K562 (cell line): ENCODE measurements around the gene SLC39A11. TPM values are rescaled to one million over a fixed set of nuclear protein-coding genes. Genes with fewer than 3 reads are reported as not detected.

ENCODE experiments used
- ATAC-seq: fragments of 200-7000 bp; cut with Tn5 transposase; 3 replicates; pipeline ENCODE4 v1.9.1; 2020; ENCODE audit warnings: moderate library complexity
- BruUV-seq: library from RNA; stranded (reverse); fragments of 400-500 nt; replicated peaks from 2 replicates; lab custom pipeline; 2021; lab: Mats Ljungman, UMichigan
- CTCF ChIA-PET: fragments of 300-600 bp; formaldehyde crosslinking; extraction: SDS; loops from one replicate; lab custom pipeline; 2021; ENCODE audit warnings: low intra/inter-chr PET ratio; lab: Yijun Ruan, JAX
- POLR2A ChIA-PET: fragments of 300-600, 350-650 bp; sonication (Branson Sonifier 250); formaldehyde crosslinking; extraction: SDS; loops from one replicate; lab custom pipeline; 2021; ENCODE audit warnings: antibody characterized with exemption, inconsistent platforms; lab: Yijun Ruan, JAX
- DNase-seq, 4 experiments: peaks; one replicate each; pipeline versions ENCODE4 v3.0.0 to v3.0.0-alpha.2; 2011 to 2018; ENCODE audit warnings: low spot score in 3 of 4, mixed read lengths in 3 of 4; ENCODE audit errors: extremely low read depth in 1 of 4
- FAIRE-seq: peaks from 2 replicates; lab custom pipeline; 2011; peaks lifted over from hg19 to GRCh38; lab: Jason Lieb, UNC
- H2AFZ ChIP-seq: 2 replicates; pipeline ENCODE4 v1.6.0; 2011; ENCODE audit warnings: low read depth, low read length, control low read depth, inconsistent platforms
- H3K27ac ChIP-seq: fragments of 200-600 bp; 3 replicates; pipeline ENCODE4 v1.8.0; 2011; ENCODE audit warnings: low read depth, mild to moderate bottlenecking, control low read depth, inconsistent platforms, low read length, moderate library complexity, mixed read lengths; ENCODE audit errors: extremely low read depth
- H3K27me3 ChIP-seq, 2 experiments: fragments of 300-600 bp in 1 of 2; 2 replicates in 1 of 2; 3 replicates in 1 of 2; pipeline versions ENCODE4 v1.6.0 to v1.8.0; 2011; ENCODE audit warnings: inconsistent platforms in 2 of 2, low read length in 2 of 2, mild to moderate bottlenecking in 1 of 2, mixed read lengths in 1 of 2, moderate library complexity in 1 of 2; ENCODE audit not compliant: control insufficient read depth in 2 of 2, insufficient read depth in 2 of 2
- H3K36me3 ChIP-seq: fragments of 300-600 bp; 3 replicates; pipeline ENCODE4 v1.8.0; 2011; ENCODE audit warnings: mild to moderate bottlenecking, low read length, inconsistent platforms; ENCODE audit not compliant: control insufficient read depth, insufficient read depth
- H3K4me1 ChIP-seq, 2 experiments: fragments of 200-600 bp in 1 of 2; replicated peaks in 1 of 2; 2 replicates in 1 of 2; 3 replicates in 1 of 2; pipeline versions ENCODE4 v1.5.1 to v1.8.0; 2011; ENCODE audit warnings: inconsistent platforms in 2 of 2, low read length in 2 of 2, mild to moderate bottlenecking in 1 of 2, mixed read lengths in 1 of 2, moderate library complexity in 1 of 2; ENCODE audit not compliant: control insufficient read depth in 2 of 2, insufficient read depth in 2 of 2
- H3K4me2 ChIP-seq: 2 replicates; pipeline ENCODE4 v1.6.1; 2011; ENCODE audit warnings: low read length, control low read depth, inconsistent platforms, mixed read lengths; ENCODE audit not compliant: insufficient read depth
- H3K4me3 ChIP-seq: fragments of 200-600 bp; sonication (generic), shearing (Covaris generic); 2 replicates; pipeline ENCODE4 v1.5.1; 2016; ENCODE audit warnings: control low read depth, inconsistent platforms
- H3K79me2 ChIP-seq: fragments of 200-600 bp; 3 replicates; pipeline ENCODE4 v1.8.0; 2011; ENCODE audit warnings: low read length, inconsistent platforms; ENCODE audit not compliant: control insufficient read depth, insufficient read depth
- H3K9ac ChIP-seq, 2 experiments: 2 replicates each; pipeline versions ENCODE4 v1.6.0 to v1.6.1; 2011; ENCODE audit warnings: low read depth in 2 of 2, low read length in 2 of 2, control low read depth in 1 of 2, inconsistent platforms in 1 of 2, mild to moderate bottlenecking in 1 of 2, mixed read lengths in 1 of 2; ENCODE audit not compliant: insufficient read depth in 1 of 2
- H3K9me1 ChIP-seq: one replicate; pipeline ENCODE4 v1.6.0; 2011; ENCODE audit warnings: inconsistent platforms, mild to moderate bottlenecking, low read length, moderate library complexity; ENCODE audit not compliant: control insufficient read depth, insufficient read depth
- H3K9me3 ChIP-seq: replicated peaks from 2 replicates; pipeline ENCODE4 v1.5.1; 2011; ENCODE audit warnings: low read depth, low read length, inconsistent platforms; ENCODE audit not compliant: control insufficient read depth, insufficient read depth
- H4K20me1 ChIP-seq: replicated peaks from 2 replicates; pipeline ENCODE4 v1.6.1; 2011; ENCODE audit warnings: low read length, inconsistent platforms, mixed read lengths; ENCODE audit not compliant: control insufficient read depth, insufficient read depth
- SPI1 ChIP-seq: IDR thresholded peaks from 2 replicates; pipeline ENCODE4 v1.6.1; 2011; ENCODE audit warnings: low read depth, low read length, control low read depth, borderline replicate concordance
- ZFX ChIP-seq: sonication (generic); formaldehyde crosslinking; IDR thresholded peaks from 2 replicates; pipeline ENCODE4 v1.8.0; 2022; ENCODE audit warnings: mild to moderate bottlenecking, missing genetic modification reagents, moderate library complexity
- ZNF512 ChIP-seq: IDR thresholded peaks from 2 replicates; pipeline ENCODE4 v1.6.1; 2016; ENCODE audit warnings: missing genetic modification characterization, missing compliant biosample characterization
- ZZZ3 ChIP-seq: fragments of 450-650 bp; IDR thresholded peaks from 2 replicates; pipeline ENCODE4 v1.6.1; 2016; ENCODE audit warnings: antibody characterized with exemption, mild to moderate bottlenecking, moderate library complexity
- WGBS: fragments of 100-300 bp; shearing (Covaris generic); methylation state at CpG from one replicate; pipeline ENCODE4 v1.1.6; 2016; ENCODE audit warnings: low coverage, mixed read lengths; ENCODE audit not compliant: insufficient coverage; ENCODE audit errors: missing lambda C conversion rate; 5-methylcytosine and 5-hydroxymethylcytosine counted together
- in situ Hi-C: fragments of 300-500 bp; cut with MboI; formaldehyde crosslinking; loops from 4 replicates; pipeline ENCODE4 v1.15.0; 2018; ENCODE audit warnings: inconsistent platforms, mixed read lengths
- intact Hi-C: fragments of 100-400 bp; cut with micrococcal nuclease; formaldehyde crosslinking; loops from 2 replicates; pipeline ENCODE4 v1.14.2; 2022
- polyA plus RNA-seq, 8 experiments: library from polyadenylated mRNA; depleted of rRNA in 4 of 8; stranded (reverse) in 5 of 8; unstranded in 3 of 8; fragments of >200 nt; fragmentation: Nextera tagmentation in 2 of 8; fragmentation: Illumina TruSeq in 1 of 8; extraction: Ambion mirVana in 2 of 8; extraction: Trizol in 1 of 8; gene quantifications; 2 replicates each; pipeline versions ENCODE4 v1.2.1 to v1.2.3, GENCODE V29; 2011 to 2014; ENCODE audit warnings: inconsistent platforms in 1 of 8, missing spikeins in 1 of 8
- total RNA-seq, 7 experiments: library from RNA; depleted of rRNA in 6 of 7; stranded (reverse); fragments of >200 nt in 6 of 7; fragmentation: Illumina TruSeq in 2 of 7; extraction: Trizol in 2 of 7; gene quantifications; 2 replicates each; pipeline versions ENCODE4 v1.2.1 to v1.2.3, GENCODE V29; 2011 to 2021; ENCODE audit warnings: low replicate concordance in 1 of 7
- TF ChIP-seq, protein P1 (sequence below): fragments of 450-650 bp; formaldehyde crosslinking; IDR thresholded peaks from 2 replicates; pipeline ENCODE4 v1.4.0; 2020; ENCODE audit warnings: mild to moderate bottlenecking, moderate library complexity
- TF ChIP-seq, protein P2 (sequence below): sonication (generic); formaldehyde crosslinking; IDR thresholded peaks from 2 replicates; pipeline ENCODE4 v1.8.0; 2022; ENCODE audit warnings: mild to moderate bottlenecking, missing genetic modification reagents, borderline replicate concordance
- TF ChIP-seq, protein P3 (sequence below): fragments of 200-400 bp; formaldehyde crosslinking; IDR thresholded peaks from 2 replicates; pipeline ENCODE4 v1.6.1; 2017; ENCODE audit warnings: mild to moderate bottlenecking, low read depth, low read length, moderate library complexity

SLC39A11 gene
- total and polyA plus RNA-seq, 9 of the 15 experiments (the other 6 are each of a cell fraction or from before 2014, with no cell fraction given): 10.5 to 26.4 (median 13.4) TPM

GRCh38 chr17:72971226-72971880 lies 121.1 kb downstream of the SLC39A11 start:
- ChIA-PET POLR2A (interaction anchor here (0.5 kb wide), 1 partner anchor 12 kb away, joined by 3 read pairs; no protein-coding TSS in a partner anchor), CTCF (no interaction called here)
- no peak for FAIRE-seq
- Histone ChIP-seq H3K4me2 (no peak overlapping the region), H3K36me3 (no peaks in the 10 kb centered on the region), H3K79me2 (no peaks in the 10 kb centered on the region), H3K27ac (no peak overlapping the region), H2AFZ (no peak overlapping the region), H3K9me3 (no peaks in the 10 kb centered on the region; the same call in 1 of the 2 replicates), H3K9me1 (no peaks in the 10 kb centered on the region), H4K20me1 (no peaks in the 10 kb centered on the region), H3K9ac (no peak overlapping the region), H3K27me3 (no peaks in the 10 kb centered on the region), H3K4me1 (no peaks in the 10 kb centered on the region; a peak in 1 of 5 replicates), H3K4me3 (no peak overlapping the region)
- no TSS peak for BruUV-seq
- TF ChIP-seq, protein P1, sequence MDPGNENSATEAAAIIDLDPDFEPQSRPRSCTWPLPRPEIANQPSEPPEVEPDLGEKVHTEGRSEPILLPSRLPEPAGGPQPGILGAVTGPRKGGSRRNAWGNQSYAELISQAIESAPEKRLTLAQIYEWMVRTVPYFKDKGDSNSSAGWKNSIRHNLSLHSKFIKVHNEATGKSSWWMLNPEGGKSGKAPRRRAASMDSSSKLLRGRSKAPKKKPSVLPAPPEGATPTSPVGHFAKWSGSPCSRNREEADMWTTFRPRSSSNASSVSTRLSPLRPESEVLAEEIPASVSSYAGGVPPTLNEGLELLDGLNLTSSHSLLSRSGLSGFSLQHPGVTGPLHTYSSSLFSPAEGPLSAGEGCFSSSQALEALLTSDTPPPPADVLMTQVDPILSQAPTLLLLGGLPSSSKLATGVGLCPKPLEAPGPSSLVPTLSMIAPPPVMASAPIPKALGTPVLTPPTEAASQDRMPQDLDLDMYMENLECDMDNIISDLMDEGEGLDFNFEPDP: no peak
- TF ChIP-seq ZFX (no peak), ZNF512 (no peak), ZZZ3 (no peak), SPI1 (no peak)
- TF ChIP-seq, protein P2, sequence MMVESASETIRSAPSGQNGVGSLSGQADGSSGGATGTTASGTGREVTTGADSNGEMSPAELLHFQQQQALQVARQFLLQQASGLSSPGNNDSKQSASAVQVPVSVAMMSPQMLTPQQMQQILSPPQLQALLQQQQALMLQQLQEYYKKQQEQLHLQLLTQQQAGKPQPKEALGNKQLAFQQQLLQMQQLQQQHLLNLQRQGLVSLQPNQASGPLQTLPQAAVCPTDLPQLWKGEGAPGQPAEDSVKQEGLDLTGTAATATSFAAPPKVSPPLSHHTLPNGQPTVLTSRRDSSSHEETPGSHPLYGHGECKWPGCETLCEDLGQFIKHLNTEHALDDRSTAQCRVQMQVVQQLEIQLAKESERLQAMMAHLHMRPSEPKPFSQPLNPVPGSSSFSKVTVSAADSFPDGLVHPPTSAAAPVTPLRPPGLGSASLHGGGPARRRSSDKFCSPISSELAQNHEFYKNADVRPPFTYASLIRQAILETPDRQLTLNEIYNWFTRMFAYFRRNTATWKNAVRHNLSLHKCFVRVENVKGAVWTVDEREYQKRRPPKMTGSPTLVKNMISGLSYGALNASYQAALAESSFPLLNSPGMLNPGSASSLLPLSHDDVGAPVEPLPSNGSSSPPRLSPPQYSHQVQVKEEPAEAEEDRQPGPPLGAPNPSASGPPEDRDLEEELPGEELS (CRISPR knock-in tag): no peak
- TF ChIP-seq, protein P3, sequence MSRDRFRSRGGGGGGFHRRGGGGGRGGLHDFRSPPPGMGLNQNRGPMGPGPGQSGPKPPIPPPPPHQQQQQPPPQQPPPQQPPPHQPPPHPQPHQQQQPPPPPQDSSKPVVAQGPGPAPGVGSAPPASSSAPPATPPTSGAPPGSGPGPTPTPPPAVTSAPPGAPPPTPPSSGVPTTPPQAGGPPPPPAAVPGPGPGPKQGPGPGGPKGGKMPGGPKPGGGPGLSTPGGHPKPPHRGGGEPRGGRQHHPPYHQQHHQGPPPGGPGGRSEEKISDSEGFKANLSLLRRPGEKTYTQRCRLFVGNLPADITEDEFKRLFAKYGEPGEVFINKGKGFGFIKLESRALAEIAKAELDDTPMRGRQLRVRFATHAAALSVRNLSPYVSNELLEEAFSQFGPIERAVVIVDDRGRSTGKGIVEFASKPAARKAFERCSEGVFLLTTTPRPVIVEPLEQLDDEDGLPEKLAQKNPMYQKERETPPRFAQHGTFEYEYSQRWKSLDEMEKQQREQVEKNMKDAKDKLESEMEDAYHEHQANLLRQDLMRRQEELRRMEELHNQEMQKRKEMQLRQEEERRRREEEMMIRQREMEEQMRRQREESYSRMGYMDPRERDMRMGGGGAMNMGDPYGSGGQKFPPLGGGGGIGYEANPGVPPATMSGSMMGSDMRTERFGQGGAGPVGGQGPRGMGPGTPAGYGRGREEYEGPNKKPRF: no peak
- WGBS: 55% methylated on average over 7 of the region's 11 CpGs
- in situ Hi-C loops (no loop called here), intact Hi-C loops (no loop called here)
- no peak for DNase-seq
- no peak for ATAC-seq
